NCI-H524 (cell line): ENCODE measurements around the gene FABP3.

ENCODE experiments used
- DNase-seq, 2 experiments: peaks; one replicate each; lab custom pipeline; 2025; lab: John Stamatoyannopoulos, UW

The FABP3 gene

DNA sequence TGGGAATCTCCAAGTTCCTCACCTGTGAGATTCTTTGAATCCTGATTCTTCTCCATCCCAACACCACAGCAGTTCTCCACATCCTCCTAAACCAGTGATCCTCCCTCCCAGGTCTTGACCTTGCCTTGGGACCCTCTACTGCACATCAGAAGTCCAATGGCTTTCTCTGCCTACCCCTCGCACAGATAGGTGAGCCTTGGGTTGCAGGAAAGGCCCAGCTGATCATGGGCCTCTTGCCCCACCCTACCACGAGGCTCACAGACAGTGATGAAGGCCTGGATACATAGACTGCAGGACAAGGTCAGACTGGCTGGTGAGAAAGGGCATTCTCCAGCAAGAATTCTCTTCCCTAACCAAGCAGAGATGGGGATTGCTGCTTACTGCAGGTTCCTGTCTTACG, 825 bp downstream of the FABP3 start:
- no peak for DNase-seq

DNA sequence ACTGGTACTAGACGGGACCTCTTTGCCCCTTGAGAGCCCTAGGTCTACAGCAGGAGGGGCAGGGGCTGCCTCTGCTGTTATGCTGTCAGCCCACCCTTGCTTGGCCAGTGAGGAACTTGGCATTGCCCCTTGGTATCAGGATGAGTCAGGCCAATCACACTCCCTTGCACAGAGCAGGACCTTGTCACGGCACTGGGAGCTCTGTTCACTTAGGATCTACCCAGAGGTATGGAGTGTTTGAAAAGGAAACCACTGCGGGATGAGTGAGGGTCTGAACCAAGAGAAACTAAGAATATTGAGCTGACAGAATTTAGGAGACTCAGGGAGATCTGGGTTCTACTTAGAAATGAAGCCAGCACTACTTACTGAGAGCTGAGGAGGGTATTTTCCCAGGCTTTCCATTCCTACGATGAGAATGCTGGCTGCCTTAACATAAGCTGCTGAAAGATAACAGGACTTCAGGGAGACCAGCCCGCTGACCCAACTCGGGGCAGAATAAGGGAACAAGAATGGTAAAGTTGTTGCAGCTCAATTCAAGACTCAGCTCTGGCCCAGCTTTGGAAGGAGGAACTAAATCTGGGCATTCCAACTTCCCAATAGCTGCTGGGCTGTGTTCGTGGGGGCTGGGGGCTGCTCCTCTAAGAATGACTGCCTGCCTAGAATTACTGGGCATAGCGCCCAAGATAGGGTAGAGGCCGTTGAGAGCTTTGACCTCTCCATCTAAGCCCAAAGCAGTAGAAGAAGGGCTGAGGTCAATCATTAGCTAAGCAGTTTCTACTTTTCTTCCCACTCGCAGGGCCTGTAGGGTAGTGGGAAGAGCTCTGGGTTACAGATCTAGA, 1.5 kb downstream of the FABP3 start:
- DNase-seq = no peak

DNA sequence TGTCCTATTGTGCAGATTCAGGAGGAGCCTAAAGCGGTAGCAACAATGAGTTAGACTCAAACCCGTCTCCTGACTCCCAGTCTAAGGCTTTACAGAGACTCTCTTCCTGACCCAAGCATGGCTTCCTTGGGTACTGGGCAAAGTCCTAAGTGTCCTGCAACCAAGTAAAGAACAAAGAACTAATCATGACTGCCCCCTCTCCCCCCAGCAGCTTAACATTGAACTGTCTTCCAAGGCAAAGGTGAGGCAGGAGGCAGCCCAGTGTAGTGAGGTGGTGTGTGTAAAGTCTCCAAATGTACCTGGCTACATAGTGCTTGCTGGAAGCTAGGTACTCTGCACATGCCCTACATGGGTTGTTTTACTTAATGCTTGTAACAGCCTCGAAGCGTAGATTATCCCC, 2.3 kb downstream of the FABP3 start:
- no peak for DNase-seq

DNA sequence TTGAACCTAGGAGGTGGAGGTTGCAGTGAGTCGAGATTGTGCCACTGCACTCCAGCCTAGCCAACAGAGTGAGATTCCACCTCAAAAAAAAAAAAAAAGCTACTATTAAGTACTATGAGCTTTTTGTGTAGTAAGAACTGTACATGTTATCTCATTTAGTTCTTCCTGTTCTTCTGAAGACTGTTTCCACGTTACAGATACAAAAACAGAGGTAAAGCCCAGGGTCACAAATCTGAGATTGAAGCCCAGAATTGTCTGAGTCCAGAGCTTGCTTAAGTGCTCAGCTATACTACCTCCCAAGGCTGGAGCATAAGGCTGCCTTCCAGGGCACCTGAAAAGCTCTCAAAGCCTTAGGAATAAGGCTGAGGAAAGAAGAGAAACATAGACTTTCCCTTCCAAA, 2.9 kb downstream of the FABP3 start:
- DNase-seq = no peak

DNA sequence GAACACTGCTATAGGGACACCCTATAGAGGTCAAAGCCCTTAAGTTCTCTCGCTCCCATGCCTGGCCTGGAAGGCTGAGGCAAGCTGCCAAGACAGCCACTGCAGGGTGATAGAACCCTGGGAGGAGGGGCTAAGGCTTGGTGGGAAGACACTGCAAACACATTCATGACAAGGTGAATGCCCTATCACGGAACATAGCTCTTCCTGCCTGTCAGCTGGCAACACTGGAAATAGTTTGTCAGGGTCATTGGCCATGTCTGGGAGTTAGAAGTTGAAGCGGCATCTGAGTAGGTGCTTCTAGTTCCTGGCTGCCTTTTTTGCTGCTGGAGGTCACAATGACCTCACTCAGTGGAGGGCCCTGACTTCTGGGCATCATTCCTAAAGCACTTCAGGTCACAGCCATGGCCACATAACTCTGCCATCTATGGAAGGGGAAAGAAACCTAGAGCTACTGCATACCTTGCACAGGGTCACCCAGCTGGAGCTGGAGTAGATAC, 4.2 kb downstream of the FABP3 start:
- no peak for DNase-seq

DNA sequence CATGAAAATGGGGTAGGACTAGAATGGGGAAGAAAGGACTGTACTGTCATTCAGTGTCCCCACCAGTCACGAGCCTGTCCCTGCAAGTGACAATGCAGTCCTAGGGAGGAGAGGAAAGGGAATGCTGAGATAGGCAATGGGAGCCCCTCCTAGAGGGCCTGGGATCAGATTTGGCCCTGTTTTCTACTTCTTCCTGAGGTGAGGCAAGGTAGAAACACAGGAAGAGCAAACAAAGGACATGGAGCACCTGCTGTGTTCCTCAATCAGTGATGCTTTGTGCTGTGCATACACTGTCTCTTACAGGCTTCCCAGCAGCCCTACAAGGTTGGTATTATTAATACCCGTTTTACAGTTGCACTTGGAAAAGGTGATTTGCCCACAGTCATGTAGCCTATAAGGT, 6.1 kb downstream of the FABP3 start:
- DNase-seq = no peak

DNA sequence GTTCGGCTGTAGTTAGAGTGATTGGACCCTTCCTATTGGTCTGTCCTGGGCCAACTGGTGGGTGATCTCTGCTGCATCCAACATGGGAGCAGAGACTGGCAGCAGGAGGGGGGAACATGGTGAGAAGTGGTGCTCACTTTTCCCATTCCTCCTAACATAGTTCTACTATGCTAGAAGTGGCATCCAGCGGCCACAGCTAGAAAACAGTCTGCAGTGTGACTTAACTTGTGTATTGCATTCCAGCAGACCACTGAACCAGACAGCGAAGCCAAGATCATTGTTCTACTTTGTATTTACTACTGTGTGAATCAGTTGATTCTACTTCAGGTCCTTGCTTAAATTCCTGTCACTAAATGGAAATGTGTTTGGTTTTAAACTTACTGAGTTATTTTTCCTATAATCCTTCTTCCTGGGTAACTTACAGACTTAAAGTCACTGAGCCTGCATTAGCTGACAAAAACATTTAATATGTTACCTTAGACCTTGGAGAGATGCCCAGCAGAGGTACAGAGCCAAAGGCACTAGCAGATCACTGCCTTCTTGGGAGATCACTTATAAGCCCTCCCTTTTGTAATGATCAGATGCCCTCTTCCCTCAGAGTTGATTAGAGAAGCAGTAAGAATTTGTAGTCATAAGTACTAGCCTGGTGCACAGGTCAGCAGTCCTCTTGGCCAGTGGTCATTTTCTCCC, 8.2 kb downstream of the FABP3 start:
- DNase-seq = no peak

DNA sequence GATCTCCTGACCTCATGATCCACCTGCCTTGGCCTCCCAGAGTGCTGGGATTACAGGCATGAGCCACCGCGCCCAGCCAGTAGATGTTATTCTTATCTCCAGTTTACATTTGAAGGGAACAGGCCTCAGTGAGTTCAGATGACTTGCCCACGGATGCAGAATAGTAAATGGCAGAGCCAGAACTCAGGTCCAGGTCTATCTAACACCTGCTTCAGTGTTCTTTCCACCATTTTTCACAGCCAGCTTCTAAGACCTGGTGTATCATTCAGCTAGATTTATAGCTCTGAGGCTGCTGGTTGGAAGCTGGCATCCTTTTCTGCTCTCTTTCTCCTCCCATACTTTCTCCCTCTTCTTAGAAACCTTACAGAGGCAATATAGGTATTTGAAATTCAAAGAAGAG, 10.8 kb downstream of the FABP3 start:
- DNase-seq = no peak

DNA sequence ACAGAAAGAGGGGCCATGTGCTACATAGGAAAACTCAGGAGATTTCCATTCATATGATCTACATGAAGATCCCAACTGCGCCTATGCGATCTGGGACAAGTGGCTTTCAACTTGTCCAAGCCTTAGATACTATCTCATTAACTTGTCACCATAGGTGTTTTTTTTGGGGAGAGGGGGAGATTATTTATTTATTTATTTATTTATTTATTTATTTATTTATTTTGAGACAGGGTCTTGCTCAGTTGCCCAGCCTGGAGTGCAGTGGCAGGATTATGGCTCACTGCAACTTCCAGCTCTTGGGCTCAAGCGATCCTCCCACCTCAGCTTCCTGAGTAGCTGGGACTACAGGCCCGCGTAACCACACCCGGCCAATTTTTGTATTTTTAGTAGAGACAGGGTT, 11.3 kb downstream of the FABP3 start:
- DNase-seq = no peak

DNA sequence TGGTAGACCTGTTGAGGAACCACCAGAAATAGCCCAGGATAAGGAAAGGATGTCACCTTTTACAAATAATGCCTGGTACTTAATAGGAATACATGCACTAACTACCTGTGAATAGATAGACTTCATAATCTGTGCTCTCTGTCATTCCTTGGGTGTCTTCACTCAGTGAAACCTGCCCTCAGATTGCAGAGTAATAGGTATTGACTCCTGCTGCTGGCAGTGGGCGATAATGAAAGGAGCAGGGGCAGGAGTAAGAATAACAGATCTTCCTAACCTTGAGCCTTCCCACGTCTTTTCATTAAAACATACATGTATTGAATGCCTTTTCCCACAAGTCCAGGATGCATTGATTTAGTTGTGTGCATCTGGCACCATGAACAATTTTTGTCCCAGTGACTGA, 16.4 kb downstream of the FABP3 start:
- no peak for DNase-seq

DNA sequence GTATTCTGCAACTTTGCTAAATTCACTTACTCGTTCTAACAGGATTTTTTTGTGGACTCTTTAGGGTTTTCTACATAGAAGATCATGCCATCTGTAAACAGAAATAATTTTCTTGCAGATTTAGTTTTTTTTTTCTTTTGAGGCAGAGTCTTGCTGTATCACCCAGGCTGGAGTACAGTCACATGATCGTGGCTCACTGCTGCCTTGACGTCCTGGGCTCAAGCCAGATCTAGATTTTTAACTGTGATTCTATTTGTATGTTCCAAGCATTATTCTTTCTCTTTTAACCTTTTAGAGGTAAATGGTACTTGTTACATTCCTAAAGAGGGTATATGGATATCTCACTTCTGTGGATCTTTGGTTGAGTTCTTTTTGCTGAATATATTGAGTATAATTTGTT, 18.6 kb downstream of the FABP3 start:
- no peak for DNase-seq

DNA sequence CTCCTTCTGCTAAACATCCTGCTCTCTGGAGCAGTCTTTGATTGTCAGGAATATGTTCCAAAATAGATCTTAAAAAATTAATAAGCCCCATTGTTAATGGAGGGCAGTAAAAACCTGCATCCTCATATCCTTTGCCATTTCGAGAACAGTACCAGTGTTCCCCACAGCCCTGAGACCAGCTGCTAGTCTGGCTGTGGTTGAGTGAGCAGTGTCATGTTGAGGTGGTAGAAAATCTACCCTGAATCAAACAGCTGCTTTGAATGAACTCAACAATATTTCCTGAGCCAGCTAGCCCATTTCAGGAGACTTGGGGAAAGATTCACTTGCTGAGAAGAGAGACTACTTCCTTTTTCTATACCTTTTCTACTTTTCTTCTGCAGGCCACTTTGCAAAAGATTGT, 24.4 kb downstream of the FABP3 start:
- no peak for DNase-seq

DNA sequence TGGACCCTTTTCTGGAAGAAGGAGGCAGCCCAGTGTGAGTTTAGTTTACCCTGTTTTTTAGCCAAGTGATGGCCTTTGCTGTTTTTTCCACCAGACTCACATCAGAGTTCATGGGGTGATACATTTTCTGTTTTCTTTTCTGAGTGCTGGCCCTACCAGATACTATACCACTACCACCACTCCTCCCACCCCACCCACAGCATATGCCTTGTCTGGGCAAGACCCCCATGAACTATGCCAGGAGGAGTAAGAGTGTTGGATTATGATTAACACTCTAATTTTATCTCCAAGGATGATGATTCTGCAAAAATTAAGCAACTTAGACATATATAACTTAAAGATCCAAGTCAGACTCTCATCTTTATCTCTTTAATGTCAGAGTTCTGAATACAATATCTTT, 26.1 kb downstream of the FABP3 start:
- DNase-seq = no peak

DNA sequence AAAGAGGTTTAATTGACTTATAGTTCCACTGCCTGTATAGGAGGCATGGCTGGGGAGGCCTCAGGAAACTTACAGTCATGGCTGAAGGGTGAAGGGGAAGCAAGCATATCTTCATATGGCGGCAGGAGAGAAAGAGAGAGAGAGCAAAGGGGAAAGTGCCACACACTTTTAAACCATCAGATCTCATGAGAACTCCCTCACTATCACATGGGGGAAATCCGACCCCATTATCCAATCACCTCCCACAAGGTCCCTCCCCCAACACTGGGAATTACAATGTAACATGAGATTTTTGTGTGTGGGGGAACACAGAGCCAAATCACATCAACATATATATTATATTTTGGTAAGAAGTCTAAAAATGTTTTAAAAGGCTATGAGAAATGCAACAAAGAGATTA, 27.2 kb downstream of the FABP3 start:
- DNase-seq = no peak

DNA sequence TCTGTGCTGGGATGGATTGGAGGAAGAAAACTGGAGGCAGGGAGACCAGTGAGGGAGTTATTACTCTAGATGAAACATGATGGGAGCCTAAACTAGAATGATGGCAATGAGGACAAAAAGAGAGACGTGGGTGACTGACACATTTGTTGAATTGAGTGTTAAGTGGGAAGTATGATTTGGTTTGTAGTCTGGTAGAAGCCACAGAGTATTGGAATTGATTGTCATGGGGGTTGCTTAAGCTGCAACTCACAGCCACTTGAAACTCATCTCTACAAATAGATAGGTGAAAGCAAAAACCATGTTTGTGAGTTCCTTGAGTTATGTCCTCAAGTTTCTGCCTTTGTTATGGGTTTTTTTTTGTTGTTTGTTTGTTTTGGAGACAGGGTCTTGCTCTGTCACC, 28.4 kb downstream of the FABP3 start:
- no peak for DNase-seq

DNA sequence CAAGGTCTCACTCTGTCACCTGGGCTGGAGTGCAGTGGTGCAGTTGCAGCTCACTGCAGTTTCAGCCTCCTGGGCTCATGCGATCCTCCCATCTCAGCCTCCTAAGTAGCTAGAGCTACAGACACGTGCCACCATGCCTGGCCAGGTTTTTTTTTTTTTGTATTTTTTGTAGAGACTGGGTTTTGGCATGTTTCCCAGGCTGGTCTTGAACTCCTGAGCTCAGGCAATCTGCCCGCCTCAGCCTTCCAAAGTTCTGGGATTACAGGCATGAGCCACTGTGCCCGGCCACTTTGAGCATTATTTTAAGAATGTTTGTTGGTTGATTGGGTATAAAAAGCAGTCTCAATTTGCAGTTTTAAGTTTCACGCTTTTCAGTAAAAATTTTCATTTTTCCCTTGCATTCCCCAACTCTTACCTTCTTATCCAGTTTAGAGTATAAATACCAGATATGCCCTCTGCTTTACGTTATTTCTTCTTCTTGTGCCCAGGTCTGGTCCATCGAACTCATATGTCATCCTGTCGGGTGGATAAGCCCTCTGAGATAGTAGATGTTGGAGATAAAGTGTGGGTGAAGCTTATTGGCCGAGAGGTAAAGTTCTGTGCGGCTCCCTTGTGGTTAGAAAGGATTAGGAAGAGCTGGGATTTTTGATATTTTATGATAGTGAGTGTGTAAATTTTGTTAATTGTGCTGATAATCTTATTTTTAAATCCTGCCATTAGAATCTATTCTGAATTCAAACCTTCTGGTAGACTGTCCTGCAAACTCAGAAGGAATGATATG, 36.0 kb downstream of the FABP3 start:
- DNase-seq = no peak

DNA sequence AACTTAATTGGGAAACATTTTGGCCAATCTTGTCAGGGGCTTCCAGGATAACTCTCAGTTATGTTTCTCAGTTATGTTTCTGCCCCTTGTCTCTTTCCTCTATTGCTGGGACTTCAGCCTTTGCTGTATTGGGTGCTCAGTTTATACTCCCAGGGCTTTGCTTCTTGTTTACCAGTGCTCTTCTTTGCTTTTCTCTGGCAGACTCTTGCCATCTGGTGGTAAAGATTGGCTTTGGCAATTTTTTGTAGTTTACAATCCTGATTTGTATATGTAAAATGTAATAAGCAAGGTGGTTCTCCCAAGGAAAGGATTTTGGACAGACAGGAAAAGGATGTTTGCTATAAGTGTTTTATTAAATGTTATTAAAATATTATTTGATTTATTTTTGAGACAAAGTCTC, 37.9 kb downstream of the FABP3 start:
- peak in 1 of 2 experiments; percentile 70 for DNase-seq

DNA sequence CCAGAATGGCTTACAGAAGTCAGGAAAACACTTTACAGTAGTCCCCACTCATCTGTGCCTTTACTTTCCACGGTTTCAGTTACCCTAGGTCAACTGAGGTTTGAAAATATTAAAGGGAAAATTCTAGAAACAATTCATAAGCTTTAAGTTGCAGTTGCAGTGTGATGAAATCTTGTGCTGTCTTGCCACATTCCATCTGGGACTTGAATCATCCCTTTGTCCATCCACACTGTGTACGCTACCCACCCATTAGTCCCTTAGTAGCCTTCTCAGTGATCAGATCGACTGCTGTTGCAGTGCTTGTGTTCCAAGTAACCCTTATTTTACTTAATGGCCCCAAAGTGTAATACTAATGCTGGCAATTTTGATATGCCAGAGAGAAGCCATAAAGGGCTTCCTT, 45.5 kb downstream of the FABP3 start:
- DNase-seq = no peak

DNA sequence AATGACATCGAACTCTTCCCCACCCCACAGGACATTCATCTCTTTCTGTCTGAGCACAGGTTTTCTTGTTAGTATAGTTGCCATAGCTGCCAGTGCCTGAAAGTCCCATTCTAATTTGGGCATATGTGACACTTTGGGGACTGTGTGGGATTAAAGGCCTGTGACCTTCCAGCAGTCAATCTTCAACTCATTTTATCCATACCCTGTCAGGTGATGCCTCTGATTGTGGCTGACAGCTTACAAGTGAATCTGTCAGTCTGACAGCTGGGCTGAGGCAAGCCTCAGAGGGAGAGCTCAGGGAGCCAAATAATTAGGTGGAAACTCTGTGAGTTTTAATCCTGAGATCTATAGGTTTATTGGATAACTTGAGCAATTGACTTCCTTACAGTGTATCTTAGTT, 46.4 kb downstream of the FABP3 start:
- peak in 1 of 2 experiments; percentile 11 for DNase-seq

DNA sequence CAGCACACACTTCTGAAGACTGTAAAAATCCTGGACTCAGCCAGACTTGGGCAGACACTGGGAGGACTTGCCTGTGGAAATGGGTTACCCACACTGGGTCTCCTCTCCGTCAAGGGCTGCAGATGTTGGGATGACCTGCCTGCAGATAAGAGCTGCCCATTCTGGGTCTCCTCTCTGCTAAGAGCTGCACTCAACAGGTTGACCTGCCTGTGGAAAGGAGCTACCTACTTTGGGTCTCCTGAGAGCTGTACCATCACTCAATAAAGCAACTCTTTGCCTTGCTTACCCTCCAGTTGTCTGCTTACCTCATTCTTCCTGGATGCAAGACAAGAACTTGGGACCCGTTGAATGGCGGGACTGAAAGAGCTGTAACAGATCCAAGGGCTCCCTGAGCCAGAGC, 47.9 kb downstream of the FABP3 start:
- no peak for DNase-seq

DNA sequence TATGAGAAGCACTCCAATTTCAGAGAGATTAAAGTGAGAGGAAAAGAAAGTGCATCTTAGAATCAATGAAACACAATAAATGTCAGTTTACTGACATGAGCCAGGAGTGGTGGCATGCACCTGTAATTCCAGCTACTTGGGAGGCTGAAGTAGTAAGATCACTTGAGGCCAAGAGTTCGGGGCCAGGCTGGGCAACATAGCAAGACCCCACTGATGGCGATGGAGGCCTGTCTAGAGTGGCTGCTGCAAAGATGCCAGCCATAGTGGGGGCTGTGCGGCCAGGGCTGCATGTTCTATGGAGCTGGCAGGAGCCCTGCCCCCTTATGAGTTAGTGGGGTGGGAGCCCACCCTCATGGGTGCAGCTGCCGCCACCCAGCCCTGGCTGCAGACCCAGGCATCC, 48.8 kb downstream of the FABP3 start:
- DNase-seq = no peak

DNA sequence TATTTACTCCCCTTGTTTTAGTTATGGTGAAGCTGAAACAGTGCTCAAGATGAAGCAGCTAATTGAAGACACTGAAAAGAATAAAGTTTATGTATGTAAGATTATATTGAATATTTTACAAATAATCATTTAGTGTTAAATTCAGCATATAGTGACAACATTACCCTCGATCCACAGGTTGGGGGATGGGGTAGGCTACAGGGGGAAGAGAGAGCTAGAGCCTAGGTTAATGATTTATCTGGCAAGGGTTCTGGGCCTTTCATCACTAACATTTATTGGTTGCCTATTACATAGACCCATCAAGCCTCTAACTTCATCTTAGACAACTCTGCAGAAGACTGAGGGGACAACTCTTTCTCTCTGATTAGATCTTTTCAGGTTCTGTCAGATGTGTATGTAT, 54.7 kb downstream of the FABP3 start:
- DNase-seq = no peak

DNA sequence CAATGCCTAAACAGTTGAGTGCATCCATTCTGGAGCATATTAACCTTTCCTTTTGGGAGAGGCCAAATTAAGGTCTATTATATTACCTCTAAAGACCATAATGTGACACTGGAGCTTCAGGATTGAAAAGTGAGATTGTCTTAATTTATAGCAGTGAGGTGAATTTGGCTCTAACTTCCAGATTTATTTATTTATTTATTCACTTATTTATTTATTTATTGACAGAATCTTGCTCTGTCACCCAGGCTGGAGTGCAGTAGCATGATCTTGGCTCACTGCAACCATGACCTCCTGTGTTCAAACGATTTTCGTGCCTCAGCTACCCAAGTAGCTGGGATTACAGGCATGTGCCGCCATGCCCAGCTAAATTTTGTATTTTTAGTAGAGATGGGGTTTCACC, 57.0 kb downstream of the FABP3 start:
- no peak for DNase-seq
